HG02970 (cell line): Measurements from ENCODE around the gene RASGRF2.

ENCODE experiments used
- ATAC-seq: cut with Tn5 transposase; IDR thresholded peaks from one replicate; pipeline ENCODE4 v1.9.1; 2021; ENCODE audit warnings: mild to moderate bottlenecking, moderate library complexity, moderate number of reproducible peaks; ENCODE audit not compliant: unreplicated experiment, low FRiP score

RASGRF2 gene

DNA sequence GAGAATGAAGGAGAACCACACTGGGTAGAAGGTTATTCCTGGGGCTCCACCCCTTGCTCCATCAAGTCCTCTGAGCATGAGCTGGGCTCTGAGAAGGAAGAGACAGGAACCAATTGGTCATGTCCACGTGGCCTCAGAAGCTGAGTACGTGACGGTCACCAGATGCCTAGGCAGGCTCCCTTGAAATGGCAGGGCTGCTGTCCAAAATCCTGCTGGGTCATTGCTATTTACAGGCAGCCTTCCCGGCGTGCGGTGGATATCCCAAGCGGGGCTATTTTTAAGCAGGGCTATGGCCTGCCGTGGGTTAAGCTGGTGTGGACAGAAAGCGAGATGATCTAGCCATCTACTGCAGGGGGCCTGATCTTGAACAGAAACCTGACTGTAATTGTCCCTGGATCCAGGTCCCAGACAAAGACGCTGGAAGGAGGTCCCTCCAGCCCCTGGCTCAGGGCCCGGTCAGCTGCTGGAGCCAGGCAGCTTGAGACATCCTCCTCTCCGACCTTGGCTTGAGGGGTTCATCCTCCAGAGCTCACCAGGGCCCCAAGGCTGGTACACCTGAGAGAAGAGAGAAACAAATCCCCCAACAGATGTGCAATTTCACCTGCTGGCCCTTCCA, 272.4 kb downstream of the RASGRF2 start:
- ATAC-seq: no peak

DNA sequence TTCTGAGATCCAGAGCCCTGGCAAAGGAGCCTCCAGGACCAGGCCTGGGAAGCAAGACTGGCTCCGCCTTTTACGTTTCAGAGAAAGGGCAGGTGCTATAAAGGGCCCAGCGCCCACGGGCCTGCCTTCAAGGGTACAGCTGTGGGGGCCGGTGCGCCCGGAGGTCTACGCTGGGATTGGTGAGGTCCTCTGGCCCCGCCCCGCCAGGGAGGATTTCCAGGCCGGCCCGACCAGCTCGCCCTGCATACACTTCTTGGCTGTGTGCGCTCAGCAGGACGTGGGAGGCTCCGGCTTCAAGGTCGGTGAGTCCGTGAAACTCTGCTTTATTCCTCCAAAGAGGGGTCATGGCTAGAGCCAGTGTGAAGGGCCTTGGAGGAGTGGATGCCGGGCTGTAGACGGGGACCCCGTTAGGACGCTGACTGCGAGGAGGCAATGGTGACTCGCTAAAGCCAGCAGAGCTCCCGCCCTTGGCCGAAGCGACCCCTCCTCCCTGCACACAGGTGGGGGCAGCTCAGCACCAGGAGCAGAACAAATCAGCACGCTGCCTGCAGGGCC, 273.0 kb downstream of the RASGRF2 start, which contains the start of gene CKMT2:
Gene CKMT2, plus strand, starts transcription at position 243 of the 555 bp plus-strand sequence. CDS start 17,811 bp downstream, outside the sequence.
- no peak for ATAC-seq

DNA sequence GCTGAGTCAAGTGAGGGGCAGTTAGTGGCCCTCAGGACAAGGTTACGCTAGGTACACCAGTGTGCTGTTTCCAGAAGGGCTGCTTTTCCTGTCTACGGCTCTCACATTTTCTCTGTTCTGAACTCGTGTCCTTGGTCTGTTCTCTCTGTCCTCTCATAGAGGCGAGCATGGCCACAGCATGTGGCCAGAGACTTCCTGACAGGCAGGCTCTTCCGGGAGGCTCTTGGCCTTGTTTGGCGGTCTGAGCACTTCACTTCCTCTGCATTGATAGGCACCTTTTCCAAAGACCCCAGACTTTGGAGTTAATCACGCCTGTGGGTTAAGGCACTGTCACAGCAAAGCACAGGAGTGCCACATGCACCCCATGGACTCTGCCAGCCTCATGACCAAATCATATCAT, 274.1 kb downstream of the RASGRF2 start:
- ATAC-seq: no peak

DNA sequence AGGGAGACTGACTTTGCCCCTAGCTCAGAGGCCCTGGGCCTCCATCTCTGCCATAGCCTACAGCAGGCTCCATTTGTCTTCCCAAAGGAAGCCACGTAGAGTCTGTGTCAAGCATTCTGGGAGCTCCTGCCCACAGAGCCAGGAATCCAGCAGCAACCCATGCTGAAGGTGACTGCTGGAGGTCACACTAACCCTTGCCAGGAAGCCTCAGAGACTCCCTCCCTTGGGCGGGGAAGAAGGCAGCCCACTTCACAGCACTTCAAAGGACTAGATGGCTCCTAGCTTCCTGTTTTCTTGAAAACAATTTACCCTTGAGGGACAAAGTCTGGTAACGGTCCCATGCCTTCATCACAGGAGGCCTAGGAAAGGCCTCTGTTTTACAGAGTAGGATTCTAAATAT, 274.6 kb downstream of the RASGRF2 start:
- ATAC-seq: no peak

DNA sequence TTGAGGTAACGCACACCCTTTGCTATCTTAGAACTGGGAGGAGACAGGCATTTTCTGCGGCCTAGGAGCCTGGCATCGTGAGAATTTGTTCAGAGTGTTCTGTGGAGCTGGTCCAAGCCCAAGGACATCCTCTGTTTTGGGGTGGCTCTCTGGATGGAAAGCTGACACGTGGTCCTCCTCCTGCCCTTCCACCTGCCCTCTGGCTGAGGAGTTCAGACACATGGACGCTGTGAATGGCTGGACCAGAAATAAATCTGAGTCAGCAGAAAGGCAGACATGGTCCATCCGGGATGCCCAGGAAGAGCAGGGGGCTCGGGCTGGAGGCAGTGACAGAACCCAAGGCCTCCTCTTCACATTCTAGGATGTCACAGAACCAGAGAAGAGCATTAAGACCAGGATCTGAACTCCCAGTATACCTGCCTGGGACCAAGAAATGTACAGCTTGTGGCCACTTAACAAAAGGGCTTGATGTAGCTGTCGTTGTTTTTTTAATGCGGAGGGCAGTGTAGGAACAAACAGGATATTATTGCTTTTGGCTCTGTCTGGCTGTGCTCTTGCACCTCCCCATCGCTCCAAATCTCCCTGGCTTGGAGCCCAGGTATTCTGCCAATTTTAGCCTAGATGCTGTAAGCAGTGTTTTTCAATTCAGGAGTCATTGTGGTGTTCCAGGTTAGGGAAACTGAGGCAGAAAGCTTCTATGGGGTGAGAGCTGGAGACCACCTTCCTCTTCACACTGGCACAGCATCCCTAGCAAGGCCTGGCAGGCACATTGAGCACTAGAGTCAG, 275.3 kb downstream of the RASGRF2 start:
- ATAC-seq: no peak

DNA sequence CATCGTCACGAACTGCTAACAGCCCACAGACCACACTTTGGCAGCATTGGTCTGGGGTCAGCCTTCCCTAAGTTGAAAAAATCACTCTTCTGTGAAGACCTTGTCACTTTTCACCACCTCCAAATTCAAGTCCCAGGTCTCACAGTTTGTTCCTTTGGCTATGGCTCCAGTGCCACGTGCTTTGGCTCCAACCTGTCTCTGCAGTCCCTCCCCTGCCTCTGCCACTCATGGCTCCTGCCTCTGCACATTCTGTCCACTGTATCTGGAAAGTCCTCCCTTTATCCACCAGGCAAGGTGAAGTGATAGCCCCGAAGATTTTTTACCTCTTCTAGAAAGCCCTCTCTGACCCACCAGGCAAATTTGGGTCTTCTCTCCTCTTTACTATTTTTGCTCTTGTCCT, 278.3 kb downstream of the RASGRF2 start:
- ATAC-seq: no peak

DNA sequence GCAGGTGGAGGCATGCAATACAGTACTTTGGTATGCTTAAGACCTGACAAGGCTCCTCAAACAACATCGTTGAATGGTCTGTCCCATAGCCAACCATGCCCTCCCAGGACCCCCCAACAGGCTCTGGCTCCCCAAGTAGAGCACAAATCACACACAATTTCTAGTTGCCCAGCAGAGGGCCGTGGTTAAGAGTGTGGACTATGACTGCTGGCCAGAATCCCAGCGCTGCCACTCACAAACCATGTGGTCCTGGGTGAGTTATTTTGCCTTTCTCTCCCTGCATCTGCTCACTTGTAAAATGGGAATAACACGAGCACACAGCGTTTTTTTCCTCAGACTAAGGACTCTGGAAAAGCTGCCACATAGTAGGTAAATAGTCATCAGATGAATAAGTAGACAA, 279.4 kb downstream of the RASGRF2 start:
- ATAC-seq: no peak

DNA sequence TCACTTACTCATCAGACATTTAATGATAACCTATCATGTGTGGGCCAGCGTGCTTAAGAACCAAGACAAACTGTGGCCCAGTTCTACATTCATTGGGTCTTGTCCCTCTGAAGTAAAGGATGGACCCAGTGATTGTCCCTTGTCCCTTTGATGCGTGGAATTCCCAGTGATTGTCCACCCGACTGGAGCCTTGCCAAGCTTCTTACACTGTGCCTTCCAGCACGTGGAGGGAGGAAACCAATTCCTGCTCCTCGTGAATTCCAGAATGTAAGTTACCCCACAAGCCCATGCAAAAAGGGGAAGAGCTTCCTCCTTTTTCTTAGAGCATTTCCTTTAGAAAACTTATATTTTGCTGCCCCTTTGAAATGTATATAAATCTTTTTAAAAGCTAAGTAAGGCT, 280.8 kb downstream of the RASGRF2 start:
- no peak for ATAC-seq

DNA sequence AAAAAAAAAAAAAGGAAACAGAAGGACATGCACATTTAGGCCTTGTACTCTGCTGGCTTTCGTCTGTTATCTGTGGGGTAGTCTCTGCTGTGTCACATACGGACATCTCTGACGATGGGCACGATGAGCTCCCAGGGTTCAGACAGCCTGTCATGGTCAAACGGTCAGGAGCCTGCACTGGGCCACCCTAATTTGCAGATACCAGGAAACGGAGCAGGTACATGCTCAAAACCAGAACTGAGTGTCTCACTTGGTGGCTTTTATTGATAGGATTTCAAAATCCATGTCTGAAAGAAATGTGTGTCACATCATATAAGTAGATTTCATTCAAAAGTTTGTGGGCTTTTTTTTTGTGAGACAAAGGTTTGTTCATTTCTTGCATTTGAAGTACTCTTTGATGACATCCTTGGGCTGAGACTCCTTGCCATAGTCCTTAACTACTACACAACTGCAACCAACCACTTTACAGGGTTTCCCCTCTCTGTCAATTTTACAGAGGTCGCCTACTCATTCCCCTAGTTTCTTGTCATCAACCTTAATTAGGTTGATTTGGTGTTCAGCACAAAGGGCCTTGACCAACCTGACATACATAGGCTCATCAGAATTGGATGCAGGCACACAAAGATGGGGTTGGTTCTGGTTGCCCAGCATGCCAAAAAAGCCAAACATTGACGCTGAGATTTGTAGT, 281.9 kb downstream of the RASGRF2 start:
- ATAC-seq: no peak

DNA sequence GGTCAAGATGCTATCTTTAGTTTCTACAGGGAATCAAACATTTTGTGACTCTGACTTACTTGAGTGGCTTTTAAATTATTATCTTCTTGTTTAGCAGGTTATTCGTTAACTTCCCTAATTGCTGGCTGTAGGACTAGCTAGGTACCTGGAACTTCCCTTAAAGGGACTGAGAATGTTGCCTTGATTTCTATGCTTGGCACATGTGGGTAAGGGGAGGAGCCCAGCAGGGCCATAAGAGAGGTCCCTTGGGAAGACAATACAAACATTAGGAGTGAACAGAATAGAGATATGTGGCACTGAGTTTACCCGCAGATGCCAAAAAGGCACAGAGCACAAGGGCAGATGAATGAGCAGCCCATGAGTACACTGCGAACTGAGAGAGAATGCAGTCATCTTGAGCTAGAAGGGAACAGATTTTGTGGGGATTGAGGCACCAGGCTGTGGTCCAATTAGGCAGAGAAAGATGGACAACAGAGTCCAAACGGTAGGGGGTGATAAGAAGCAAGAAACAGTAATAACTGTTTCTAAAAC, 282.8 kb downstream of the RASGRF2 start:
- no peak for ATAC-seq

DNA sequence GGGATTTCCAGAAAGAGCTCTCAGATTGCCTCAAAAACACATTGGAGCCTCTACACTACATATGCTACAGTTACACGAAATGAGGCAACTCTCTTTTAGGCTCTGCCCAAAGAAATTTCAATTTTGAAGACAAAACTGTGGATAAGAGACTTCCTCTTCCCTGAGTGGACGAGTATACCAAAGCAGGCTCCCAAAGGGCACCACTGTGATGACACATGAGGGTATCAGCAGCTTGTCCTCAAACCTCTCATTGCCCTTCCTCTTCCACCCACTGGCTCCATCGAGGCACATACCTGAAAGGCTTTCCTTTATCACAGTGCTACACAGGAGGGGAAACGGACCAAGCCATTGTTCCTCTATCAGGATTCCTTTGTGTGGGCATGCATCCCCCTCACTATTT, 284.3 kb downstream of the RASGRF2 start:
- no peak for ATAC-seq

DNA sequence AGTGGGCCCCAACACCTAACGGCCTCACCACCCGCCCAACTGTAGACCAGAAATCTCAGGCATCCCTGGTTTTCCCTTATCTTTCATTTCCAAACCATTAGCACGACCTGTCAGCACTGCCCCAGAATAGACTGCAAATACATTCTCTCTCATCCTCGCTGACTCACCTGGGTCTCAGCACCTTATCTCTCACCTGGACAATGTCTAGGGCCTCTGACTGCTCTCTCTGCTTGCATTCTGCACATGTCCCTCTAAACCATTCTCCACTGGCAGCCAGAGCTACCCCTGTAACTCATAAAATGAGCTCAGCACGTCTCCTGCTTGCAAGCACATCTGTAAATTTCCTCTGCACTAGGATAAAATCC, 285.7 kb downstream of the RASGRF2 start:
- no peak for ATAC-seq

DNA sequence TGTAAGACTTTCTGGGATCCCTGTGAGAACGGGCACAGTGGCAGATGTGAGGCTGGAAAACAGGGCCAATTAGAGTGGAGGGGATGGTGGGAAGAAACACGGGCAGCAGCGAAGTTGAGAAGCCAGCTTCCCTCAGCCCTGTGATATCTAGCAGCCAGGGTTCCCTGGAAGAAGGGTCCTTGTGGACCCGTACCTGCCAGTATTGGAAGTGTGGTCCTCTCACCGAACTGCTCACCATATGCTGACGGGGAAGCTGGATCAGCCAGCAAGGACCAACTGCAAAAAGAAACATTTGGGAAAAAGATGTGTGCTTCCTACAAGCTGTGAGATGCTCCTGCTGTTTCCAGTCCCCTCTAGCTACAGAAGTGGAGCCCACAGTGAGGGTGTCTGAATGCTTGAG, 286.5 kb downstream of the RASGRF2 start:
- no peak for ATAC-seq

DNA sequence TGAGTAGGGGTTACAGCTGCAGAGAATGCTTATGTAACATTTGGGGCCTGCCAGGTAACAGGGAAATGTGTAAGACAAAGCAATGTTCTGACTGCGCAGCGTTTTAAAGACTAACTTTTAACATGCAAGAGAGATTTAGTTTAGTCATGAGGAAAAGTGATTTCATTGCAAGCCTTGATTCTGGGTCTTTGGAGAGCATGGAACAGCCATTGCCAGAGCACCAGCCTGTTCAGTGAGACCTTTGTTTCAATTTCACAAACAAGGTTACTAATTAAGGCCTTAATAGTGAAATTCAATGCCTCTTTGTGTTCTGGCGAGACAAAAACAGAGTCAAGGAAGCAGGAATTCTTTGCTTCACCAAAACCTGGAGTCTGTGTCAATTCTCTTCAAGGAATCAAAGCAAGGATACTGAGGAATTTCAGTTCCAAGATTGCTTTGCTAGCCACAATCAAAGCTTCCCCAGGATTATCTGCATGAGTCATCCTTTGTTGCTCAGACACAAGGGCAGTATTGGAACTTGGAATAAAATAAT, 287.3 kb downstream of the RASGRF2 start:
- no peak for ATAC-seq

DNA sequence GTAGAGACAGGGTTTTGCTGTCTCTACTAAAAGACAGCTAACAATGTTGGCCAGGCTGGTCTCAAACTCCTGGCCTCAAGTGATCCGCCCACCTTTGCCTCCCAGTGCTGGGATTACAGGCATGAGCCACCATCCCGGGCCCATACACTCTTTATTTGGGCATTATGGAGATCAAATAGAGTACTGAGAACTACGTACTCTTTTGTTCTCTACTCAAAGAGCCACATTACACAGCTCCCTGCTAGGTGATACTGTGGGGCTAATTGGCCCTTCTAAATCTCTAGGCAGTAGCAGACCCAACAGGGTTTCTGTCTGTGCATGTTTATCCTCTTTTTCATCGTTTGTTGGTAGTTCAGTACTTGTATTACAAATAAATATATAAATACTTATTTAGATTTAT, 289.1 kb downstream of the RASGRF2 start:
- no peak for ATAC-seq

DNA sequence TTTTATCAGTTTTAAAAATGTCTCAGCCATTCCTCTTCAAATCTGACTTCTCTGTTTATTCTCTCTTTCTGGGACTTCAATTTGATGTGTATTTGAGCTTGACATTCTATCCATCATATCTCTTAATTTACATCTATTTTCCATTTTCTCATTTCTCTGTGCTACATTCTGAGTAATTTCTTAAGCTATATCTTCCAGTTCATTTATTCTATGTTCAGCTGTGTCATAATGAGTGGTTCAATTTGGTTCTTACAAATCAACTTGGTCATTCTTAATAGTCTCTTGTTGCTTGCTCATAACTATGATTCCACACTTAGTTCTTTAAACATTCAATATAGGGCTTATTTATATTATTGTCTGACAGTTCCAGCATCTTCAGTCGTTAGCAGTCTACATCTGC, 289.8 kb downstream of the RASGRF2 start:
- ATAC-seq: no peak

DNA sequence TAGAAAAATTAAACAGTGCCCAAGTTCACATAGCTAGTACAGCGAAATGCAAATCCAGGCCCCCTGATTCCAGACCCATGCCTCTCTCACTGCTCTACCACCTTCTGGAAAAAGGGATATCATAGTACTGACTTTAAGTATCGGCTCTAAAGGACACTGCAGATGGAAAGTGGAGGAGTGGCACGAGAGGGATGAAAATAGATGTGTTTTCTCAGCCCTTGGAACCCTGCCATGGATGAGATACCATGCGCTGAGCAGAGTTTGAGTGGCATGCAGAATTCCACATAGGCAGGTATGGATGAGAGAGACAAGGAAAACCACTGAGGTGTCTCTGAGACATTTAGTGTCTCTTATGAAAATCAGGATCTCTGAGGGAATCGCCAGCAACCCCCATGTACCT, 291.8 kb downstream of the RASGRF2 start:
- ATAC-seq: no peak

DNA sequence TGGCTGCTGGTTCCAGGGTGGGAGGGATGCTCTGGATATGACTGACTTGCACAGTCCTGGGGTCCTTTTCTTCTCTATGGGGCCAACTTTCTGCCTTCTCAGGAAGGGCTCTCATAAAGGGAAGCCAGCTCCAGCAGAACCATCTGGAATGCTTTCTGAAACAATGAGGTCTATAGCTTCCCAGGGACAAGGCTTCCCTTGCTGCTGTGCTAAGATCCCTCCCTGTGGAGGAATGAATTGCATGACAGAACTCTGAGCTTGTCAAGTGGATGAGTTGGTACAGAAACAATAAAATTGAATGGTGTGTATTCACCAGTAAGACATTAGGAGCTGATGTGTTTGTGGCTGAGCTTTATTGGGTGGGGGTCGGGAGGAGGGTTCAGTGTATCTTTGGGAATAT, 292.7 kb downstream of the RASGRF2 start:
- no peak for ATAC-seq

DNA sequence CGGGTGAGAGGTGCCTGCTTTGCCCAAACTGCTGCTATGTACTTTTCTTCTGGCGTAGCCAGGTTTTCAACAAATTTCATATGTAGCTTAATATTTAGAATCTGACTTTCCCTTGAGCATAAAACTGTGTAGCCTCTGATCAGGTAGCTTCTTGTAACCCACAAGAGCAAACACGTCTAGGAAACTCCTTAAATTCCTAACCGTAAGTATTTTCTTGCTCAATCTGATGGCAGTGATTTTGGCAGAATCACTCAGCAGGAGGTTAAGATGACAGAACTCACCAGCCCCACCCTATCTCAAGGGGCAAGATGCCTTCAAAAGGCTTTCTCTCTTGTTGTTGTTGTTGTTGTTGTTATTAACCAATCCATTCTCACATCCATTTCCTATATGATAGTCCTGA, 293.7 kb downstream of the RASGRF2 start:
- ATAC-seq: no peak

DNA sequence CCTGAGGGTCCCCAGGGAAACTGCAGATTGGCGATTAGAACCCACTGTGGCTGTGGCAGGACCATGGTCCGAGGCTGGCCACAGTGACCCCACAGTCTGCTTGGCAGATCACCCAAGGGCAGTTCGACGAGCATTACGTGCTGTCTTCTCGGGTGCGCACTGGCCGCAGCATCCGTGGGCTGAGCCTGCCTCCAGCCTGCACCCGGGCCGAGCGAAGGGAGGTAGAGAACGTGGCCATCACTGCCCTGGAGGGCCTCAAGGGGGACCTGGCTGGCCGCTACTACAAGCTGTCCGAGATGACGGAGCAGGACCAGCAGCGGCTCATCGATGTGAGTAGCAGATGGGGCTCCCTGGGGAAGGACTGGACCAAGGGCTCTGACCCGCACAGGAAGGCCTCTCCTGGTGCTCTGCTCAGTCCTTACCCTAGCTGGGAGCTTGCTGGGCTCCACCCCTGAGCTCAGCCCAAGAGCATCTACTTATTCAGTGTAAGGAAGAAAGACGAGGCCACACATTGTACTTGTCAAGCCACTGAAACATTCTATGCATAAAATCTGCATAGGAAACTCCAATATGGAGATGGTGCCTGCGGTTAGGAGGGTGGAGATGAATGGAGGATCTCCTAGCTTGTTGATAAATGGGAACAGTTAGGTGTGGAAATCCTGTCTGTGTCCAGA, 294.9 kb downstream of the RASGRF2 start:
- ATAC-seq: no peak
